Gastroesophageal sphincter (tissue), 3 donors: Measurements from ENCODE around the gene SMARCC1.

Experiments
- EP300 ChIP-seq: sonication (generic); formaldehyde crosslinking; IDR thresholded peaks from one replicate; pipeline ENCODE4 v1.6.1; 2017; ENCODE audit warnings: antibody characterized with exemption, mild to moderate bottlenecking
- POLR2A ChIP-seq, 2 donors: fragments of 450-650 bp; IDR thresholded peaks; one replicate each; pipeline ENCODE4 v1.6.1; 2017; ENCODE audit warnings: antibody characterized with exemption in 2 of 2, mild to moderate bottlenecking in 2 of 2, moderate library complexity in 1 of 2
- TF ChIP-seq, protein P1 (sequence below), 4 experiments: fragments of 200-600 bp in 2 of 4; fragments of 450-650 bp in 2 of 4; sonication (generic) in 1 of 4; IDR thresholded peaks; one replicate each; pipeline ENCODE4 v1.5.1; 2017 to 2019; ENCODE audit warnings: antibody characterized with exemption in 4 of 4, mild to moderate bottlenecking in 2 of 4, moderate library complexity in 2 of 4

DNA sequence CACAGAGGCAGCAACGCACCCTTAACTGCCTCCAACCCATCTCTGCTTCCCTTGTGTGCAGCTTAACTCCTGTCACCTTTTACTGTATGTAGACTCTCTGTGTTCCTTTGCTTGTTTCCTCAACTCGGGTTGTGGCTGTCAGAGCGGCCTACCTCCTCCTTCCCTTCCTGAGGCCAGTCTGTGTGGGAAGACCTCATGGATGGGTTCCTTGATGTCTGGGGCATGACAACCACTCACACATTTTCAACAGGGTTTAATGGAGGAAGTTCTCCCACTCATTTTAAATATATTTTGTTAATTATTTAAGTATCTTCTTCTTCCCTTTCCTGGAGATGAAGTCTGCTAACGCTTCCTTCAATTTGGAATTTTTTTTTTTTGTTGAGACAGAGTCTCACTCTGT, 201.2 kb downstream of the SMARCC1 start:
- TF ChIP-seq, protein P1, sequence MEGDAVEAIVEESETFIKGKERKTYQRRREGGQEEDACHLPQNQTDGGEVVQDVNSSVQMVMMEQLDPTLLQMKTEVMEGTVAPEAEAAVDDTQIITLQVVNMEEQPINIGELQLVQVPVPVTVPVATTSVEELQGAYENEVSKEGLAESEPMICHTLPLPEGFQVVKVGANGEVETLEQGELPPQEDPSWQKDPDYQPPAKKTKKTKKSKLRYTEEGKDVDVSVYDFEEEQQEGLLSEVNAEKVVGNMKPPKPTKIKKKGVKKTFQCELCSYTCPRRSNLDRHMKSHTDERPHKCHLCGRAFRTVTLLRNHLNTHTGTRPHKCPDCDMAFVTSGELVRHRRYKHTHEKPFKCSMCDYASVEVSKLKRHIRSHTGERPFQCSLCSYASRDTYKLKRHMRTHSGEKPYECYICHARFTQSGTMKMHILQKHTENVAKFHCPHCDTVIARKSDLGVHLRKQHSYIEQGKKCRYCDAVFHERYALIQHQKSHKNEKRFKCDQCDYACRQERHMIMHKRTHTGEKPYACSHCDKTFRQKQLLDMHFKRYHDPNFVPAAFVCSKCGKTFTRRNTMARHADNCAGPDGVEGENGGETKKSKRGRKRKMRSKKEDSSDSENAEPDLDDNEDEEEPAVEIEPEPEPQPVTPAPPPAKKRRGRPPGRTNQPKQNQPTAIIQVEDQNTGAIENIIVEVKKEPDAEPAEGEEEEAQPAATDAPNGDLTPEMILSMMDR (IDR thresholded peaks at IDR 0.05), result no peak
- no peak for TF ChIP-seq EP300
- no peak for TF ChIP-seq POLR2A (IDR thresholded peaks at IDR 0.05)
